Mucosa of gallbladder (tissue), 1 donor: ENCODE results near the gene ZC3H12D. TPM values are rescaled to one million over a fixed set of nuclear protein-coding genes. Genes with fewer than 3 reads are reported as not detected.
"Not testable (repeated sequence)": the region's sequence is repeated elsewhere in the genome, so short reads cannot be mapped to it uniquely, and the experiment has no call there.

Experiments used
- DNase-seq: peaks from one replicate; pipeline ENCODE4 v3.0.0-alpha.2; 2020; ENCODE audit warnings: low spot score
- total RNA-seq: library from RNA; stranded (reverse); gene quantifications from one replicate; pipeline ENCODE4 v1.2.1, GENCODE V29; 2021
- donor health status: DM: no; HTN: no; CAD: no.

ZC3H12D gene
- total RNA-seq, 1 donor from 2014 or later: 1.6 TPM

DNA sequence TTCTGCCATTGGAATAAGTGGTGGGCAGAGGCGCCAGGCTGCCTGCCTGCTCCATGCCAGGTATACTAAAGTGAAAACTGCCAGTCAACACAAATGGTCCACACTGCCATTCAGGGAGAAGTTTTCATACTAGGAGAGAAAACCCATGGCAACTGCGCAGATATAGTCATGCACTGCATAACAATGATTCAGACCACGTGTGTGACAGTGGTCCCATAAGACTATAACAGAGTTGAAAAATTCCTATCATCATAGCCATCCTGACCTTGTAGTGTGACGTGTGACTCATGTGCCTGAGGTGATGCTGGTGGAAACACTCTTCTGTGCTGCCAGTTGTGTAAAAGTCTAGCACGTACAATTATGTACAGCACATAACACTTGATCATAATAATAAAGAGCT is 25.1 kb downstream of the ZC3H12D start:
- no peak for DNase-seq

DNA sequence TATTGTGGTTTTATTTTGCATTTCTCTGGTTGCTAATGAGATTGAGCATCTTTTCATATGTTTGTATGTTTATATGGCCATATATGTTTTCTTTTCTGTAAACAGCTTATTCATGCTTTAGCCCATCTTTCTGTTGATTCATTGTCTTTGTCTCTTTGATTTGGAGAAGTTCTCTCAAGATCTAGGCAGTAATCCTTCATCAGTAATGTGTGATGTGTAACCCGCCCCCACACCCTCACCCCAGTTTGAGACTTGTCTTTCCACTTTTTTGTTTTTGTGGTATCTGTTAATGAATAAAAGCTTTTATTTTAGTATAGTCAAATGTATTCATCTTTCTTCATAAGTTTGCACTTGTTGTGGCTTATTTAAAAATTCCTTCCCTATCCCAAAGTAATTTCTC is 26.0 kb downstream of the ZC3H12D start:
- no peak for DNase-seq

DNA sequence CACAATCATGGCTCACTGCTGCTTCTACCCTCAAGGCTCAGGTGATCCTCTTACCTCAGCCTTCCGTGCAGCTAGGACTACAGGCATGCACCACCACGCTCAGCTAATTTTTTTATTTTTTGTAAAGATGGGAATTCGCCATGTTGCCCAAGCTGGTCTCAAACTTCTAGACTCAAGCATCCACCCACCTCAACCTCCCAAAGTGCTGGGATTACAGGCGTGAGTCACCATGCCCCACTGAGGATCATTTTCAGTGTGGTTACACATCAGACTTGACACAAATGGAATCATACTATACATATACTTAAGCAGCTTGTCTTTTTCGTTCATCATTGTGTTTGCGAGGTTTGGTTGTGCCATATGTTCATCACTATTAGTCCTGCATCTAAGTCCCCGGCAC is 26.6 kb downstream of the ZC3H12D start:
- DNase-seq: no peak

DNA sequence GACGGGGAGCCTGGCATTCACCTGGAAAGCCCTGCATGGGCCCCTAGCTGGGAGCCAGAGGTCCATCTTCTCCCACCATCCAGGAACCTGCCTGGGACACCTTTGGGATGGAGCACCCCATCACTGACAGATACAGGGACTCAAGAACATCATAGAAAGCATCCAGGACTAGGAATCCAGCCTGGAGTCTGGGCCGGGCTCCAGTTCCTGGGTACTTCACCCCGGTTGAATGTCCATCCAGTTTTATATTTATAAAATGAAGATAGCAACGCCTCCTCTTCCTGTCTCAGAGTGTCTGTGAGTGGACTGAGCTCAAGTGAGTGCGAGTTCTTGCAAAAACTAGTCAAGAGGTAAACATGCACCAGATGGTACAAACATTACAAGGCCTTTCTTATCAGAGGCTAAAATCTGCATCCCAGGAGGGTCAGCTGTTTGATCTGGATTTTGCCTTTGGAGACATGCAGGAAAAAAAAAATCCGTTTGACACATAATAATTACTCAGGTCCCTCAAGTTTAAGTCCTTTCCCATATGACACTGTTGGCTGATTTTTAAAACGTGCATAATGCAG is 27.4 kb downstream of the ZC3H12D start:
- DNase-seq: no peak

DNA sequence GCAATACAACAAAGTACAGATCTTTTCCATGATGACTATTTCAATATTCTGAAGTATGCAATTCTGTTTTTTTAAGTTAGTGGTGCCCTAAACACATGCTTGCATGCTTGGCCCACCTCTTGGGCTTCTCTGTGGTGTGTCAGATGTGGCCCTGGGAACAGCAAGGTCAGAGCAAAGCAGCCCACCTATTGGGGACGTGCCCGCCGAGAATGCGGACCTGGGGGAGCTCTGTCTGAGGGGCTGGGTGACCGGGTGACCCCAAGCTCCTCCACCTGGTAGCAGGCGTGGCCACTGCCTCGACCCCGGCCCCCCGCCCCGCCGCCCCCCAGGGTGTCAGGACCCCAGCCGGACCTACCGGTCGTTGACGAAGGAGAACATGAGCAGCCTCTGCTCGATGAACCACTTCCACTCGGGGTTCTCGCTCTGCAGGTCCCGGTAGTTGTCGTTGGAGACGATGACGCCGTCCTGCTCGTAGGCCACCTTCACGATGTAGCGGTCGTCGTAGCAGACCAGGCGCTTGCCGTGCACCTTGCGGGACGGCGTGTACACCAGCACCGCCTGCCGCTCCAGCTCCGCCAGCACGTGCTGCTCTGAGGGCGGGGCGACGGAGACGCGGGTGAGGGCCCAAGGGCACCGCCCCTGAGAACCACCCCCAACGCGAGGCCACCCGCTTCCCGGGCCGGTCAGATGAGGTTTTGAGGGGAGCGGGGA is 28.3 kb downstream of the ZC3H12D start:
- no peak for DNase-seq

DNA sequence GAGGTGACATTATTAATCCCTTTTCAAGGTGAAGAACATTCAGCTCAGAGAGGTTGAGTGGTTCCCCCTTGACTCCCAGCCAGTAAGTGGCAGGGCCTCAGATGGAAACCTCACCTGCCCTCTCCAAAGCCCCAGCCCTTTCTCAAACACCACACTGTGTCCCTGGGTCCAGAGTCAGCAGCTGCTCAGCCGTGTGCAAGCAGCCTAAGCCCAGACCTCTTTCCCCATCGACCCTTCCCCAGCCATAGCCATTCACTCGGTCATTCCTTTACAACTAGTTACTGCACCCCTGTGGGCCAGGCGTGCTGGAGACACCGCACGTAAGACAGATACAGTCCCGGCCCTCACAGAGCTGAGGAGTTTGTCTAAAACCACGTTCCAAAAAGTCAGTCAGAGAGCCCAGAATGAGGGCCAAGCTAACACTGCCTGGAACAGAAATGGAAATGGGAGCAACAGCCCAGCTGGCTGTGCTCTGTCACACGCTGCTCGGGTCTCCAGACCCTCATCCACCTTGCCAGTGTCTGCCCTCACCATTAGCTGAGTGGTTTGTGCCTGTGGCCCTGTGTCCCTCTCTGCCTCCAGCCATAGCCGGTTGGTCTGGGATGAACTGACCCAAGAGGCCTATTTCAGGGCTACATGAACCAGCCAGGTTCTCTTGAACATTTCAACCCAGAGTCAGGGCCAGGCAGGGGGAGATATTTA is 29.6 kb downstream of the ZC3H12D start:
- DNase-seq: no peak

DNA sequence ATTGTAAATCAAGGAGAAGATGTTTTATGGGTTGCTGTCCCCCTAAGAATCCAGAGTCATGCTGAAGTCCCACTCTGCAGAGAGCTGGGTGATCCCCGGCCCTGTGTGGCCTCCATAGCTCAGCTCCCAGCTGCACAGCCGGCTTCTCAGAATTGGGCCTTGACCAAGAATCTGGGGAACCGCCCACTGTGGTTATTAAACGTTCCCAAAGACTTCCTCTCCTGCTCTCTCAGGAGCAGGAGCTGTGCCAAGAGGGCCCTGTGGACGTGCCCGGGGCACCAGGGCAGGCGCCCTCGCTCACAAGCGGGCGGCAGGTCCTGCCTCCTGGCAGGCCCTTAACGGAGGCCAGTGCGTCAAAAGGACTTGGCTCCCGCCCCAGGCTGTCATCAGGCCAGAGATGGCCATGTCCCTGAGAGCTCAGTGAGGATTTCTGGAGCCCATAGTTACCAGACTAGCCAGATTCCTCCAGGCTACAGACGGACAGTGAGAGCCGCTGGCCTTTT is 30.4 kb downstream of the ZC3H12D start:
- DNase-seq: peak; percentile 89

DNA sequence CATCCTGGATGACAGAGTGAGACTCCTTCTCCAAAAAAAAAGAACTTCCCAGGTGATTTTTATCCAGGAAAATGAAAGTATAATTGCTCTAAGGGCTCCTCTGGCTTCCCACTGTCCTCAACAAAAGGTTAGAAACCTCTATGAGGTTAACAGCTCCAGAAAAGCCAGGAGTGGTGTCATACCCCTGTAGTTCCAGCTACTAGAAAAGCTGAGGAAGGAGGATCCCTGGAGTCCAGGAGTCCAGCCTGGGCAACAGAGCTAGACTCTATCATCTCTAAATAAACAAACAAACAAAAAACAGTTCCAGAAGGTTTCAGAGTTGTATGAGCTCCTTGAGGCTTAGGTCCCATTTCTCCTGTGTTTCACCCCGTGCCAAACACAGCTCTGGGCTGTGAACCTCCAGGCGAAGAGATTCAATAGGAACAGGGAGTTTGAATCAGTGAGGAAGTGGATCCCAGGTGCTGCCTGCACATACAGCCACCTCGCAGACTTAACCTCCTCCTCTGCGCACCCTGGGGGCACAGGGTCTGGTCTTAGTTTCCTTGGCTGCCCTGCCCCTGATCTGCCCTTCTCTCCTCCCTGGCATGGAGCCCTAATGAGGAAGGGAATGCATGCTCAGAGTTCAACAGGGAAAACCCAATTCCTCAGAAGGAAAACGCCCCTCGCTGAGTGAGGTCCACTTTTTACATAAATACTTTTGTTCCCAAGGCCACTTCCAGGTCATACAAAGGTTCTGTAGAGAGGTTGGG is 31.0 kb downstream of the ZC3H12D start:
- DNase-seq: no peak

DNA sequence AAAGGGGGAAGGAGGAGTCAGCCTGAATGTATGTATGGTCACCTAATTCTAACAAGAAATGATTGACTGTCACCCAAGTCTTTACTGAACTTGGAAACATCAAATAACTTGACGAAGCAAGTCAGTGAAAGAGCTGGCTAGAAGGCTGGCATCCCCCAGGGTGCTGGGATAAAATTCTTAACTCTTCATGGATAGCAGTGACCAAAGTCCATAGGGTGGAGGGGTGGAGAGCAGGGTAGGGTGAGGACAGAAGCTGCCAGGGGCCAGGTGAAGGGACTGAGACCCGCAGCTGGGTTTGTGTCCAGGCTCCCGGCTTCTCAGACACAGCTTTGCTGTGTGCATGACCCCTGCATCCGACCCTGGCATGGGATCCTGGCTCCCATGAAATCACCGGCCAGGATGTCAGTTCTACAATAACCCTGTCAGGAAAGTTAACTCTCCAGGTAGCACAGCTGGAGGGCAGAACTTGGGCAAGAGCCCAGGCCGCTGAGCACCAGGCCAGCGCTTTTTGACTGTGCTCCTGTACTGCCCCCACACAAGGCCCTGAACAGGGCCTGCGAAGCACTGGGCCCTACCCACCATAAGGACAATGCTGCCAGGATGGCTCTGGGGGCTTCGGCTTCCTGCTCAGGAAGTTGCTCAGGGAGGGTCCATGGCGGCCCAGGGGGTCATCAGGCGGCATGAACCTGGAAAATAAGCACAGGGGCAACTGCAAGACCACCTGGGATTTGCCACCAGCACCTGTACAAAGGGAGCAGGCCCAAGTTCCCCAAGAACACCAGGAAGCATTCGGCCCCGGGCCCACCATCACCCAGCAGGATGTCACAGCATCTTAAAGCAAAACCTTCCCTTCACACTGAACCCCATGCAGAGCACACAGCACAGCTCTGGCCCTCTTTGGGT is 32.5 kb downstream of the ZC3H12D start:
- no peak for DNase-seq

DNA sequence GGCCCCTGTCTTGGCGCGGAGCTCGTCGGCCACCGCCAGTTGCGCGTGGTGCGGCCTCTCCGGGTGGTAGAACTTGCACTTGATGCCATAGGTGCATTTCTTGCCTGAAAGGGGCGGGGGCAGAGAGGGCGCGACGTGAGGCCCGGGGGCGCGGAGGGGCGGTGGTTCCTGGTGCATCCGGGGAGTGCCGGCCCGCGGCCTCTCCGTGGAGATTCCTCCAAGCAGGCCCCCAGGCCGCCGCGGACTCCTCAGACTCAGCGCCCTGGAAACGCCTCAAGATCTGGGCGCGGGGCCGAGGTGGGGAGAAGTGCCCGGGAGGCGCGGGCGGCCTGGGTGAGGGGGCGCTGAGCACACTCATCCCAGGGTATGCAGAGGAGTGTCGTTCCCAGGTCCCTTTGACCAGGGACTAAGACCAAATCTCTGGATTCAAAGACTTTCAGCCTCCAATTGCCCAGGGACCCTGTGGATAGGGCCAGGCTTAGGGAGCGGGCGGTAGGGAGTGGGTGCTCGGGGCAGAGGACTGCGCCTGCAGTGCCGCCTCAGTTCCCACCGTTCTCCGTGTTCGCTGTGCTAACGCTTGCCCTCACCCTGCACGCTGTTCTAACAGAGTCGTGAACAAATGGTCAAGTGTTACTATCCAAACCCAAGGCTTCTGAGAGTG is 33.3 kb downstream of the ZC3H12D start:
- DNase-seq: no peak

DNA sequence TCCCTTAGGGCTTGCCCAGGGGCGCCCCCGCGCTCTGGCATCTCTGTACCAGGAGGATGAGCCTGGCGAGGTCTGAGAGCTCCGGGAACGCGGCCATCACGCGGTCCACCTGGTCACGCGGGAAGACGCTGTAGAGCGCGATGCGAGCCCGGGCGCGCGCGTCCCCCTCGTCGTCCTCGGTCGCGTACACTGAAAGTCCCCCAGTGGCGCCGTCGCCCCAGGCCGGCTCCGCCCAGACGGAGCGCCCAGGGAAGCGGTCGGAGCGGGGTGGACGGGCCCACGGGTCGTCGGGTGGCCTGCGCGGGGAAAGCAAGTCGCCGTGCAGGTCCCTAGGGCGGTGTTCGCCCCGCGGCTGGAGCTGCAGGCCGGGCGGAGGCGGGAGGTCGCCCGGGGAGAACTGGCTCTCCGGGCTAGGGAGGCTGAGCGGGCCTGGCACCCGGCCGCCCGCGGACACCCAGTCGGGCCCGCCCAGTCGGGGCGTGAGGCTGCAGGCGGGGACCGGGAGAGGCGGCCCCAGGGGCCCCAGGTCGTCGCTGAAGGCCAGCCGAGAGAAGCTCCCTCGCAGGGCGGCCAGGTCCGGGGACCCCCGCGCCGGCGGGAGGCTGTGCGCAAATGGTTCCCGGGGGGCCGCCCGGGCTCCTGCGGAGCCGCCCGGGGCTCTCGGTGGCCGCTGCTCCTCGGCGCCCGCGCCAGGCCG is 34.0 kb downstream of the ZC3H12D start:
- DNase-seq: no peak

DNA sequence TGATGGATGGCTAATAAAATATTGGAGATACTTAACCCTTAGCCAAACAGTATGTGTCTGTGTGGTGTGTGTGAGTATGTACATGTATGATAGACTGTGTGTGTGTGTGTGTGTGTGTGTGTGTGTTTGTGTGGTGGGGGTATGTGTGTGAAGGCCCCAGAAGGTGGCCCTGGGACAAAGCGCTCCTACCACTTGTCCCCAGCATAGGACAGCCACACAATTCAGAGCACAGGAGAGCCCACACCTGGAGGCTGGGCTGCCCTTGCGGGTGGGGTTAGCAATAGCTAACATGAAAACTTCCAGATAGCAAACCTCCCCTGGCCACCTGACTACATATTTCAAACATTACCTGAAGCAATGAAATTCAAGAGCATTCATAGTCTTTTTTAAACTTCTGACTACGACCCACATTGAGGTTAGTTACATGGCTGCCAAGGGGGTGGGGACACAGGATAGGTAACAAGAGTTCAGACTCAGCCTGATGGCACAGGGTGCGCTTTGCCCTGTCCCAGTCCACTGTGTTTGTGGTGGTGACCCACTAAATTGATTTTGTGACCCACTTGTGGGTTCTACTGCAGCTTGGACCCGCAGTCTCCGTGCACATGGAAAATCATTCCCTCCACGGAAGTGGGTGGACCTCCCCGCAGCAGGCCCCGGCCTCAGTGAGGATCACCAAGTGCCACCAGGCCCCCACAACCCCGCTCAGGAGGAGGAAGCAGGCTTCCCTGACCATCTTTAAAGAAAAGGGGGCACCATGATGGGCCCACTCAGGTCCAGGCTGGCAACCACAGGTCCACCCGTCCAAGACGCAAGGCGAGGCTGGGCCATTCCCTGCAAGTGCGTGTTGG is 34.8 kb downstream of the ZC3H12D start:
- DNase-seq: no peak

DNA sequence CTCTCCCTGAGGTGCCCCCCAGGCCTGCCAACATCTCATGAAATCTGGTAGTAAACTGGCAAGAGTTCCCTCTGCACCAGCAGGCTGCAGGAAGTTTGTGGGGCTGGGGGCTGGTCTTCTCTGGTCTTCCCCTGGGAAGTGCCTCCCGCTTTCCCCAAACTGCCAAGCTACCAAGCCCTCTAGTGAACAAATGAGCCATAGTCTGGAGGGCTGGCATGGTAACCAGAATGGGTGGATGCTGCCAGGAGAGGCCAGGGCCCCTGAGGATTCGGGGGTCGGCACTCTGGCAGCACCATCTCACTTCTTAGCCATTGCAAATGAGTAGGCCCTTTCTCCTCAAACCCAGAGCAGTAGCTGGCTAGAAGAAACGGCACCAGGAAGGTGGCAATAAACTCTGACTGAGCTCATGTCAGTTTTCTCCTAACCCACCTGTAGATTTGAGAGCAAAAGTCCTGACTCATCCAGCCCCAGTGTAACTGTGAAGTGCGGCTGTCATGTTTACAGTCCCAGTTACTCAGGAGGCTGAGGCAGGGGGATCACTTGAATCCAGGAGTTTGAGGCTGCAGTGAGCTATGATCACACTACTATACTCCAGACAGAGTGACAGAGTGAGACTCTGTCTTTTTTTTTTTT is 35.9 kb downstream of the ZC3H12D start:
- DNase-seq: no peak

DNA sequence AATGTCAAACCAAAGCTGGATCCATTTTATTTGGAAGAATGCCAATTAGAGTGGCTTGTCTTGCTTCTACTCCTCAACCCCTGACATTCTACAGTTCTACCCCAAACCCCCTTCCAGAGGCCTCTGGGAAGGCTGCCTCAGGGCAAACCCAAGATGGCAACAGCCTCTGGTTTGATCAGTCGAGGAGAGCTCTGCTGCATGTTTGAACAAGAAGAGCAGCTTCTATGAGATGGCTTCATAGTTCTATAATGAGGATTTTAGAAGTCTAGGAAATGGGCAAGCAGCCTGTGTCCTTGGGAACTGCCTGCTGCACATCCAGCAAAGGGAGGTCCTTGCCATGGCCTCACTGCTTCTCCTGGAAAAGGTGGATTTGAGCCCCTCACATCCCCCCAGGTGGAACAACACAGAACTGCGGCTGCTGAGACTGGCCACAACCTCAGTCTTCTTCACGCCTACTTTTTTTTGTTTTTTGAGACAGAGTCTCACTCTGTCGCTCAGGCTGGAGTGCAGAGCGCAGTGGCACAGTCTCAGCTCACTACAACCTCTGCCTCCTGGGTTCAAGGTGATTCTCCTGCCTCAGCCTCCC is 37.9 kb downstream of the ZC3H12D start:
- no peak for DNase-seq

DNA sequence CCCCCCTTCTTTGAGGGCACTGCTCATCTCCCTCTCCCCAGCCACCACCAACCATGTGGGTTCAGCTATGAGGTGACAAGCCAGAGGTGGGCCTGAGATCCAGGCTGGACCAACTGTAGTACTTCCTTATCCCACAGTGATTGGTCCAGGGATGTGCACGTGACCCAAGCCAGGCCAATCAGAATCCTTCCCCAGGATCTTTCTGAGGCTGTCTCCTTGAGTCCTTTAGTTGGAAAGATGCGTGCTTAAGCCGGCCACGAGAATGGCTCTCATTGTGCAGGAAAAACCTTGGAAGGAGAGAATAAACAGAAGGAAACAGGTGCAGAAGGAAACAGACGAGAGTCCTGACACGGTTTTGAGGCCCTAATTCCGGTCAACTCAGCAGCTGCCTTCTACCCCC is 39.2 kb downstream of the ZC3H12D start:
- DNase-seq: no peak

DNA sequence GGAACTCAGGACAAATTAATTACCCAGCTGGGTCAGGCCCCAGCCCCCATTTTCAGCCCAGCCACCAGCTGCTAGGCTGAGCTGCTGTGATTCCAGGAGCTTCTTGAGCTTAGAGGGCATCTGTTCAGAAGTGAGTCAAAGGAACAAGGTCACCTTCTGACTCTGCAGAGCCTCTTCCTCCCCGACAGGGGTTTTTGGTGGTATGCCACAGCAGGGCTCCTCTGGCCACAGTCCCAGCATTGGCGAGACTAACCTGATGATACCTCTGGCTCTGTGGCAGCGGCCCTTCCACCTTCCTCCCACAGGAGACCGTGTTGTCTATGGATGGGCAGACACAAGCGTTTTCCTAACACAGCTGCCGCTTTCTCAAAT is 39.7 kb downstream of the ZC3H12D start:
- no peak for DNase-seq

DNA sequence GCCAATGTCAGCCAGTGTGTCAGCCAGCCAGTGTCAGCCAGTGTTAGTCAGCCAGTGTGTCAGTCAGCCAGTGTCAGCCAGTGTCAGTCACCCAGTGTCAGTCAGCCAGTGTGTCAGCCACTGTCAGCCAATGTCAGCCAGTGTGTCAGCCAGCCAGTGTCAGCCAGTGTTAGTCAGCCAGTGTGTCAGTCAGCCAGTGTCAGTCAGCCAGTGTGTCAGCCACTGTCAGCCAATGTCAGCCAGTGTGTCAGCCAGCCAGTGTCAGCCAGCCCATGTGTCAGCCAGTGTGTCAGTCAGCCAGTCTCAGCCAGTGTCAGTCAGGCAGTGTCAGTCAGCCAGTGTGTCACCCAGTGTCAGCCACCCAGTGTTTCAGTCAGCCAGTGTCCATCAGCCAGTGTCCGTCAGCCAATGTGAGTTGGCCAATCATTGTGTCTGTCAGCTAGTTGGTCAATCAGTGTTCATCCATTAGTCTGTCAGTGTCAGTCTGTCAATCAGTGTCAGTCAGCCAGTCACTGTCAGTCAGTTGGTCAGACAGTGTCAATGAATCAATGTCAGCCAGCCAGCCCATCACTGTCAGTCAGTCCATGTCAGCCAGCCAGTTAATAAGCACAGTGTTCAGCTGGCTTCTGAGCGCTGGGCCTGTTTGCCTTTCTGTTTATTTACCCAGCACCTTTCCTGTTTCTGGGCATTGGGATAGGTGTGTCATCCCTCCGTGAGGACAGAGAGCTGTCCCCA is 40.3 kb downstream of the ZC3H12D start:
- not testable (repeated sequence) for DNase-seq
